ENCODE measurements around the gene KCTD15. TPM values are rescaled to one million over a fixed set of nuclear protein-coding genes. Genes with fewer than 3 reads are reported as not detected.

KCTD15 gene
- total RNA-seq, 1 donor from 2014 or later = 57.3 TPM

GRCh38 chr19:33825556-33825955, 28.9 kb downstream of the KCTD15 start:
- peaks cover 0 to 2% of the 10 kb centered on the region in 2 donors for H3K4me1 ChIP-seq
- no peaks in the 10 kb centered on the region for H3K36me3 ChIP-seq
- H3K27ac ChIP-seq = no peak overlapping the region
- DNase-seq (ENCODE audit: low spot score in 2 of 2) = no peak
- H3K4me3 ChIP-seq = no peak overlapping the region
- intact Hi-C loops (cut with DNase I) = no loop called here
- TF ChIP-seq CTCF (IDR thresholded peaks at IDR 0.05) = no peak
- H3K27me3 ChIP-seq = no peaks in the 10 kb centered on the region
- no peaks in the 10 kb centered on the region for H3K9me3 ChIP-seq

- peak in 1 of 2 donors; percentile 21 for DNase-seq (ENCODE audit: low spot score in 2 of 2)
- intact Hi-C loops (cut with DNase I) = no loop called here
- Histone ChIP-seq H3K9me3 (no peaks in the 10 kb centered on the region), H3K27ac (no peak overlapping the region), H3K27me3 (no peaks in the 10 kb centered on the region), H3K4me3 (no peak overlapping the region), H3K36me3 (no peaks in the 10 kb centered on the region), H3K4me1 (no peaks in the 10 kb centered on the region)
- no peak for TF ChIP-seq CTCF (IDR thresholded peaks at IDR 0.05)
Observed at GRCh38 chr19:33826521-33826920, 29.9 kb downstream of the KCTD15 start.

- DNase-seq (ENCODE audit: low spot score in 2 of 2) = peak in 1 of 2 donors; percentile 48
- H3K4me1 ChIP-seq = no peaks in the 10 kb centered on the region
- no peaks in the 10 kb centered on the region for H3K27me3 ChIP-seq
- no peaks in the 10 kb centered on the region for H3K9me3 ChIP-seq
- intact Hi-C loops (cut with DNase I) = no loop called here
- H3K36me3 ChIP-seq = no peaks in the 10 kb centered on the region
- H3K4me3 ChIP-seq = no peak overlapping the region
- TF ChIP-seq CTCF (IDR thresholded peaks at IDR 0.05) = no peak
- no peak overlapping the region for H3K27ac ChIP-seq
Observed at GRCh38 chr19:33828266-33829075, 31.8 kb downstream of the KCTD15 start.

GRCh38 chr19:33830264-33830663, 33.6 kb downstream of the KCTD15 start:
- no peak for TF ChIP-seq CTCF (IDR thresholded peaks at IDR 0.05)
- no peak overlapping the region for H3K27ac ChIP-seq
- H3K4me3 ChIP-seq = no peak overlapping the region
- intact Hi-C loops (cut with DNase I) = no loop called here
- H3K27me3 ChIP-seq = no peaks in the 10 kb centered on the region
- DNase-seq (ENCODE audit: low spot score in 2 of 2) = no peak
- no peaks in the 10 kb centered on the region for H3K9me3 ChIP-seq
- no peaks in the 10 kb centered on the region for H3K4me1 ChIP-seq
- no peaks in the 10 kb centered on the region for H3K36me3 ChIP-seq

GRCh38 chr19:33831825-33832224, 35.2 kb downstream of the KCTD15 start:
- Histone ChIP-seq H3K27ac (no peak overlapping the region), H3K36me3 (no peaks in the 10 kb centered on the region), H3K4me1 (no peaks in the 10 kb centered on the region), H3K27me3 (no peaks in the 10 kb centered on the region), H3K4me3 (no peak overlapping the region), H3K9me3 (no peaks in the 10 kb centered on the region)
- DNase-seq (ENCODE audit: low spot score in 2 of 2) = peak in 1 of 2 donors; percentile 52
- no peak for TF ChIP-seq CTCF (IDR thresholded peaks at IDR 0.05)
- intact Hi-C loops (cut with DNase I) = no loop called here

All from ascending aorta (tissue), 2 donors.